GM21381 (cell line): ENCODE measurements around the gene ARHGAP22.

Experiments used
- ATAC-seq: cut with Tn5 transposase; IDR thresholded peaks from one replicate; pipeline ENCODE4 v1.9.1; 2021; ENCODE audit warnings: mild to moderate bottlenecking, moderate library complexity; ENCODE audit not compliant: unreplicated experiment

The ARHGAP22 gene

DNA sequence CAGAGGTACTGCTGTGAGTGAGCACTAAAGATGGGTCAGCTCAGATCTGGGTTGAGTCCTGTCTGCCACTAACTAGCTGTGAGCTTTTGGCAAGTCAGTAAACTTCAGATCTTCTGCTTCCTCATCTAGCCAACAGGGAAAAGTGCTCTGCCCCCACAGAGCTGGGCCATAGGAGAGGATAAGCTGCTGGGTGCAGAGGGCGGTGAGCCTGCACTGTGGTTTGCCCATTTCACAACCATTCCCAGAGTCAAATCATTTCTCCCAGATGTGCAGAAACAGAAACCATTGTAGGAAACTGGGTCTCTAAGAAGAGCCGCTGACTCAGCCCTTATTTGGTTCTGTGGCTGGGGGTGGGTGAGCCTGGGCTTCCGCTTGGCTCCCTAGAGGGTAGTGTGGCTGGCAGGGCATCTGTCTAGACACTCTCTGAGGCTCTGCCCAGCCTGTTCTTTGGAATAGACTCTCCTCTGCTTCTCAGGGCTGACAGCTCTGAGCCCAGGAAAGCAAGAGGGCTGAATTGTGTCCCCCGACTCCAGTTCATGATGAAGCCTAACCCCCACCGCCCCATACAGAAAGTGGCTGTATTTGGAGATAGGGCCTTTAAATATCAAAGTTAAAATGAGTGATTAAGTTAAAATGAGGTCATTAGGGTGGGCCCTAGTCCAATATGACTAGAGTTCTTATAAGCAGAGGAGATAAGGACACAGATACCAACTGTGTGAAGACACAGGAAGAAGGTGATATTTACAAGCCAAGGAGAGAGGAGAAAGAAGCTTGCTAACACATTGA is 29.5 kb upstream of the ARHGAP22 start:
- ATAC-seq = peak; percentile 94

DNA sequence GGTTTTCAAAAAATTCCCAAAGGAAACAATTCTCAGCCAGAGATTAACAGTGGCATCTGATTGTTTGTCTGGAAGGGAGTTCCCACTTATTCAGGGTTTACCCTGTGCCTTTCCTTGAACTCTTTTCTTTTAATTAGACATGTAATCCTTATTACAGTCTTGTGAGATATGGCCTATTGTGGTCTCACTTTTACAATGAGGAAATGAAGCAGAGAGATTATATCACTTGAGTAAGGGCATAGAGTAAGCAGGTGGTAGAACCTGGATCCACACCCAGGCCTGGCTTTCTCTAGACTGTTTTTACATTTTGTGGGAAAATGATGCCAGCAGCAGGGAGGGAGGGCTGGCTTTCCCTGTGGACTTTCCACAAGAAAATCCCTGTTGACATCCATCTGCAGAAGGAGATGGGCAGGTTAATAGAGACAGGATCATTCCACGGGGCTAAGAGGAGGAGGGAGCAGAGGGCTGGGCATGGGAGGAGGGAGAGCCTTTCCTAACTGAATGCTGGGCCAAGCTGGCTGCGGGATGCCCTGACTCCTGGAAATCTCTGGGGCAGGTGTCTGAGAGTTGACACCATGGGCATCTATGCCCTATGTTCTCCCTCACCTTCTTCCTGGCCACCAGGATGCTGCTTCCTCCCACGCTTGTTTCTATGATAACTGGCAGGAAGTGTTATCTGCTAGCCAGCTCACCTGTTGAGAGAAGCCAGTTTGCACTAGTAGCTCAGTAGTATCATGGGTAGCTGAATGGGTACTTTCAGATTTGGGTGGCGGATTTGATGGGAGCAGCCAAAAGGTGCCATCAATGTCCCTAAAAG is 28.7 kb upstream of the ARHGAP22 start:
- ATAC-seq = peak; percentile 27

DNA sequence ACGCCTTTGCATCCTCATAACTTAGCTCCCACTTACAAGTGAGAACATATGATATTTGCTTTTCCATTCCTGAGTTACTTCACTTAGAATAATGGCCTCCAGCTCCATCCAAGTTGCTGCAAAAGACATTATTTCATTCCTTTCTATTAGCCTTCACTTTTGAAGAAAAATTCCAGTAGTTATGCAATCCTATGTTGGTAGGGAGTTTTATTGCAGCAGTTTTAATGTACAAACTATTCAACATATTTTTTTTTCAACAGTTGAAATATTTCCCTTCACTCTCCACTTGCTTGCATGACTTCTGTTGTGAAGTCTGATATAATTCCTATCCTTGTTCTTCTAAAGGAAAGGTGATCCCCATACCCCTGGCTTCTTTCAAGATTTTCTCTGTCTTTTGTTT is 27.3 kb upstream of the ARHGAP22 start:
- ATAC-seq = no peak

DNA sequence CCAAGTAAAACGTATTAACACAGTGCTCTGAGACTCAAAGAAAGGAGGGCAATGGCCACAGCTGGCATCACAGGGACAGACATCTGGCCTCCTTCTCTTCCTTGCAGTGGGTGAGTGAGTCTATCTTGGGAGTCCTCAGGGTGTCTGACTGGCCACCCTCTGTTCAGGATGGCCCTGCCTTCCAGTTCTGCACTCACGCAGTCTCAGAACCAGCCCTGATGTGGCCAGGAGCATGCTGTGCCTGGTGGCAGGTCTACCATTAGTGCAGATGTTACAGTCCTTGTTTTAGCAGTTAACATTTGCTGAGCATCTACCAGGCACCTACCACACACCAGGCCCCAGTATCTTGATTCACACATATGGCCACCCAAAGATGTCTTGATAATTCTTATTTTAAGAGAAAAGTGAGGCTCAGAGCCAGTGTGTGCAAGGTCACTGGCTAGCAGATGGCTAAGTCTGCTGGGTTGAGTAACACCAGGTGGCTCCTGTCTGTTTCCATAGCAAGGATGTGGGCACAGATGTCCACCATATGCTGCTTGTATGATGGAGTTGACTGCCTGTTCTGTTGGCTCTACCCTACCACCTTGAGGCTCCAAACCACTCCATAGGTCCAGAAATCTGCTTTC is 23.2 kb upstream of the ARHGAP22 start:
- no peak for ATAC-seq

DNA sequence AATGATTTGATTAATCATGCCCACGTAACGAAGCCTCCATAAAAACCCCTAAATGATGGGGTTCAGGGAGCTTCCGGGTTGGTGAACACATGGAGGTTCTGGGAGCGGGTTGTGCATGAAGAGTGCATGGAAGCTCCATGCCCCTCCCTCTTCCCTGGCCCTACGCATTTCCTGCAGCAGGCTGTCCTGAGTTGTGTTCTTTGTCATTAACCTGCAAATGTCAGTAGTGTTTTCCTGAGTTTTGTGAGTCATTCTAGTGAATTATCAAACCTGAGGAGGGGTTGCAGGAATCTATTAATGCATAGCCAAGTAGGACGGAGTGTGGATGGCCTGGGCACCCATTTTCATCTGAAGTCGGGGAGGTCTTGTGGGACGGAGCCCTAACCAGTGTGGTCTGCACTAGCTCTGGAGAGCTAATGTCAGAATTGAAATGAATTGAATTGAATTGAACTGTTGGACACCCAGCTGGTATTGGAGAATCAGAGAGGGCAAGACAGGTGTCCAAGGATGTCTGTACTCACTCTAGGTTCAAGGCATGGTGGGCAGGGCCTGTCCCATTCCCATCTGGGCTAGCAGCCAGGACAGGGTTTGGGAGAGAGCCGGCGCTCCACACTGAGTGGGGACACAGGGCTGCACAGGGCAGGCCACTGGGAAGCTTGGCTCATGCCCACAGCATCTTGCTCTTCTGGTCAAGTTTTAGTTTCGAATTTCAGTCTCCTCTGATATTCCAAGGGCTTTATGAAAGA is 22.3 kb upstream of the ARHGAP22 start:
- ATAC-seq = no peak

DNA sequence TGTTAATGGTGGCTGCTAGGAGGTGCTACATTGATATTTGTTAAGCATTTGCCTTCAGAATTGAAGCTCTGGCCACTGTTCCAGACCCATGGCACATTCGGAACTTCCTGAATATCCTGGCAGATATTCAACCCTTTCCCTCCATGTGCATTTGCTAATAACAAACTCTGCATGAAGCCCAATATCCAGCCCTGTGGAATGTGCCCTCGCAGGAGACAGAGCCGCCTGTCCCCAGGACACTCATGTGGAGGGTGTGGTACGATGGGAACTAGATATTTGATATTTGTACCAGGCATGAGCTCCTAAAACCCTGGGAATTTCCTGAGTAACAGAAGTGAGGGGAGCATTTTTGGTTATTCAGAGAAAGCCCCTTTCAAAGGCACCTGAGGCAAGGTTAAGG is 21.6 kb upstream of the ARHGAP22 start:
- ATAC-seq = no peak

DNA sequence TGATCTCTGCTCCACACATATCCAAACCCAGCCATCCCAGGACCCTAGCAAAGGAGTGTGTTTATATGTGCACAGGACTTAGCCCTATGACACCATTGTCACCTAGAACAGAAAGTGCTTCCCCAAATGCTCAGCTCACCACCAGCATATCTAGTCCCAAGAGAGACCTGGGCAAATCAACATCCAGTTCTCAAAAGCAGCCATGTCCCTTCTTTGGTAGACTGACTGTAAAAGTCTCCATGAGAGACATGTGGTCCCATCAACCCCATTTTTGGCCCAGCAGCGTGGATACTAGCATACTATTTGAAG is 20.9 kb upstream of the ARHGAP22 start:
- ATAC-seq = no peak

DNA sequence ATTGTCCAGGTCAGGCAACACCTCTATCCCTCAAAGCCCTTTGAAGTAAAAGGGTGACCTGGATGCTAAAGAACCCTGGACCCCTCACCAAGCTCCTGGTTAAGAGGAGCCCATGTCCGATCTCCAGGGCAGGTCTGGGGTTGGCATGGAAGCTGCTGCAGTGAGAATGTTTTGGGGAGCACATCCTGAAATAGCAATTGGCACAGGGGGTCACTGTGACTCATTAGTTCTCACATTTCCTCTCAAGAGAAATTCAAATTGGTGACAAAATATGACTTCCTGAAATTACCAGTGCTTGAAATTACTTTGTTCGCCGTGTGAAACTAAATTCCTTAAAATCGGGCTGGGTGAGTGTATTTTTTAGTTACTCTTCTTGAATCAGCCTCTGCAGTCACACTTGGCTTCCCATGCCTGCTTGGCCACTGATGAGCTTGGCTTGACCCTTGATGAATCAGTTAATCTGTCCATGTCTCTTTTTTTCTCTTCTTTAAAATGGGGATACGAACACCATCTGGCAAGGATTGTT is 18.8 kb upstream of the ARHGAP22 start:
- no peak for ATAC-seq

DNA sequence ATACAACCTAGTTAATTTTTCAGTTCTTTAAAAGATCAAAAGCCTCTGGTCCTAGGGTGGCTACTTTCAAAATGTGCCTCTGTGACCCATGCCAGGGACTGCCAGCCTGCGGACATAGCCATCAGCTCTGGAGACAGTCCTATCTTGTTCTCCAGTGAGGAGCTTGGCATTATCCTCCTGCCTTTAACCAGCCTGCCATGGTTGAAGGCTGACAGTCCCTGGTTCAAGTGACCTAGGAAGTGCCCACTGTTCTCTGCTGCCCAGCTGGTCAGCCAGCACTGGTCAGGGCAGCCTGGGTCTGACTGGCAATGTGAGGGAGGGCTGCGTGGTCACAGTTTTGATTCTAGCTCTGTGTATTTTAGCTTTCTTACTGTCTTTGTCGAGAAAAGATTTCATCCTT is 18.1 kb upstream of the ARHGAP22 start:
- ATAC-seq = no peak

DNA sequence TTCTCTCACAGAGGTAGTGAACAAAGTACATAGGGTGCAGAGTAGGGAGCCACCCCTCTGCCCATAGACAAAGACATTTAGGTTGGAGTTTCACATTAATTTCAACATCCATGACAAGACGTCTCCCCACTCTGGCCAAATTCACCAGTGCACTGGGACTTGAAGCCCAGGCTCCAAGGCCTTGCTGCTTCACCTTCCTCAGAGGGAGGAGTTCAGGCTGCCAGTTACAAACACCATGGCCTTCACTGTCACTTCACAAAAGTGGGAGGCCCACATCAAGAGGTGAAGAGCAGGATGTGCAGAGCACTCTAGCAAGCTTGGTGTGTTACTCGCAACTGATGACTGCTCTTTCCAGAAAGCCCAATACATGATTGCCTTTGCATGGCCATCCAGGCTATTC is 15.8 kb upstream of the ARHGAP22 start:
- no peak for ATAC-seq

DNA sequence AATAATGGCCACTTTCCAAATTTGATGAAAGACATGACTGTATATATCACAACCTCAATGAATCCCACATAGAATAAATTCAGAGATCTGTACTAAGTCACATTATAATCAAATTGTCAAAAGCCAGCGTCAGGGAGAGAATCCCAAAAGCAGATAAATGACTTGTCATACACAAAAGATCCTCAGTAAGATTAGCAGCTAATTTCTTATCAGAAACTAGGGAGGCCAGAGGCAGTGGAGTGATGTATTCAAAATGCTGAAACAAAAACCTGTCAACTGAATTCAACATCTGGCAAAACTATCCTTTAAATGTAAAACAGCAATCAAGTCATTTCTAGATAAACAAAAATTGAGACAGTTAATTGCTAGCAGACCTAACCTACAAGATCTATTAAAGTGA is 11.6 kb upstream of the ARHGAP22 start:
- no peak for ATAC-seq

DNA sequence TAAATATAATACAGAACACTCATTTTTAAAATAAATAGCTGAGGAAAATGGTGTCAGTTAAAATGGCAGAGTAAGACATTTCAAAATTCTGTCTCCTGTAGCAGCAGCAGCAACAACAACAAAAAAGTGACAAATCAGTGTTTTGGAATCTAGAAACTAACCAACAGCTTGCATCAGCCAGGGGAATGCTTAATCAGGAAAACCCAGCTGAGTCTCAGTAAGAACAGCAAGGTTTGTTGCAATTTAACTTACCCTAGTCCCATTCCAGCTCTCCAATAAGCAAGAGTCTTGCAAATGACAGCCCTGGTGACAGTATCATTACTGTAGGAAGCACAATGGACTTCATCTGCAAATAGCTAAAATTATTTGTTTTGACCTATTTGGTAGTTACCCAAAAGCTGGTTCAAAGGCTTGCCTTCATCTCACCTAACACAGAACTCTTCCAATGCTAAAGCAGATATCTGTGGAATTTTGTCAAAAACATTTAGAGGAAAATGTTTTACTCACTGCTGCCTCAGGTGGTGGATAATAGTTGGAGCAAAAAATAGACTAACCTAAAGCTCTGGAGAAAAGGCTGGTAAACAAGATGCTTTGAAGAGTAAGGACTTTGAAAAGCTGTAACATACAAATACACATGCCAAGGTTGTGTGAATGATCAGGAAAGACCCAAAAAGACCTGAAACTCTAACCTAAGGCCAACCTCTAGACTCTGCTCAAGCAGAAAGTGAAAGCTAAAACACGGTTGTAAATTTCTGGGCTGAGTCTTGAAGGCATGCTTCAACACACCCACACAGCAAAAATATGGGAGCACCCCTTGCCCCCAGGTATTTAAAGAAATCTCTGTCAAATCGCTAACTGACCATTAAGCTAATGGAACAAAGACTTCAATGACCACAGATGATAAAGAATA is 9.9 kb upstream of the ARHGAP22 start:
- peak; percentile 67 for ATAC-seq

DNA sequence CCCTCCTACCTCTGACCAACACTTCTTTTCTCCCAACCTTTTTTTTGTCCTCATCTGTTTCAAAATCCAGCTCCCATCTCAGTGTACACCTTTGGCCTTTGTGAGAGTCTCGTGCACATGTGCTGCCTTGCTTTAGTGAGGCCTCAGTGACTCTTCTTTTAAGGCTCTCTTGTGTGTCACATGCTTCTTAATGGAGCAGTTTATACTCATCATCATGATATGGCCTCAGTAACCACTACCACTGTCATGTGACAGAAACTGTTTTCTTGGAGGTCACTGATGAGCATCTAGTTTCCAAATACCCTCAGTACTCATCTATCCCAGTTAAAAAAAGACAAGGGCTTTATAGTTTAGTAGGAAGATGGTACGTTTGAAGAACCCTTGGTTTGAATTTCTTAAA is 8.1 kb upstream of the ARHGAP22 start:
- ATAC-seq = no peak

DNA sequence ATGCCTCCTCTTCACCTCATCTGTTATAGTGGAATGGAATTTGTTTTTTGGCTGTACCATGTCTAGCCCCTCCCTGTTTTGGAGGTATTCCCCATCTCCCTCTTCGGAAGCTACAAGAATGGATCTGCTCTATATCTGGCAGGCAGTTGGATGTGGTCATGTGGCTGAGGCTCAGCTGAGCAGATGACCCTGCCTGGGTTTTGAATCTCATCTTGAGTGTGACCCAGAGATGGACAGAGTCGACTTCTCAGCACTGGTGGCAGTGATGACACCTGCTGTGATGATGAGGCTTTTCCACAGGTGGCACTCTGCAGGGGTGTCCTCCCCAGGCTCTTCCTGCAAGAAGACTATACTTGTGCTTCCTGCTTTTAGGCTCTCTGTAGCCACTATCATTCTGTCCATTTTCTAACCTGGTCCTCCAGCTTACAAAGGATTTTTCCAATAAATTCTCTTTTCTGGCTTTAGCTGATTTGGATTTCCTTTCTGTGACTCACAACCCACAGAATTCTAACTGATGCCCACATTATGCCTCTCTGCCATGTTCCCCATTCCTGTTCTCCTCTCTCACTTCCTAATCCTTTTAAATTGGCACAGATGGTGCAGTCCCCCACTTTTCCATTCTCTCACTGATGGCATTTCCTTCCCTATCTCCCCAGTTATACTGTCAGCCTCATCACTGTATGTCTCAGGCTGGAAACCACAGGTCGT is 7.5 kb upstream of the ARHGAP22 start:
- ATAC-seq = no peak

DNA sequence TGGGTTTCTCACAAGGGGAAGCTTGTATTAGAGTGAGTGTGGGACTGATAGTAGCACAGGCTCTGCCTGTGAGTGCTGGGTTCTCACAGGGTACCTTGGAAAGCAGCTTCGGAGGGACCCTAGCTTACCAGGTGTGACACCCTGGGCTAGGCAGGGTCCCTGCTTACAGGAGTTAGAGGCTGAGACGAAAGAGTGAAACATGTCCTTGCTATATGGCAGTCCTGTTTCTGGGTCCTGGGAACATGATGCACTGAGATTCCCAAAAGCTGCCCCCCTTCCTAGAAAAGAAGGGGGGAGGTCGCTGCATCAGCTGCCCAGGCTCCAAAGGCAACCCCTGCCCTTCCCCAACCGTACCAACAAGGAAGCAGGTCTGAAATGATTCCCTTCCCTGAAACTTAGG is 6.3 kb upstream of the ARHGAP22 start:
- ATAC-seq = no peak

DNA sequence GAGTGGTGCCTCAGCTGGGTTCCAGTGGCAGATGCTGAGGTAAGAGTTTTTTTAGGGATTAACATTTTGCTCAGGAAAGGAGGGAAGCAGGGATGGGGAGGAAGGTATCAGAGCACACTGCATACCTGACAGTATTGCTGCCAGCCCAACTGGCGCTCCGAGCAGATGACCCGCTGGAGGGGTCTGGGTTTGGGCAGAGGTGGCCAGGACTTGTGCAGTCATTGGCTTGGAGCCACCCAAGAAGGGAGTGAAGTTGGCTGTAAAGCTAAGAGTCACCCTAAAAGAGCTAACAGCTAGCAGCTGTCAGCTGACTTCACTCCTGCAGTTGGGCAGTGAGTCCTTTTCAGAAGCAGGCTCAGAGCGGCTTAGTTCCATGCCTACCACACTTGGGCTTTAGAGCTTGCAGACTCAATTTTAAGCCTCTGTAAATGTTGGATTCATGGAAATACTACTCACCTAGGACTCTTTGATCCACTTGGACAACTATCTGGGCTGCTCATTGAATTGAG is 5.8 kb upstream of the ARHGAP22 start:
- no peak for ATAC-seq

DNA sequence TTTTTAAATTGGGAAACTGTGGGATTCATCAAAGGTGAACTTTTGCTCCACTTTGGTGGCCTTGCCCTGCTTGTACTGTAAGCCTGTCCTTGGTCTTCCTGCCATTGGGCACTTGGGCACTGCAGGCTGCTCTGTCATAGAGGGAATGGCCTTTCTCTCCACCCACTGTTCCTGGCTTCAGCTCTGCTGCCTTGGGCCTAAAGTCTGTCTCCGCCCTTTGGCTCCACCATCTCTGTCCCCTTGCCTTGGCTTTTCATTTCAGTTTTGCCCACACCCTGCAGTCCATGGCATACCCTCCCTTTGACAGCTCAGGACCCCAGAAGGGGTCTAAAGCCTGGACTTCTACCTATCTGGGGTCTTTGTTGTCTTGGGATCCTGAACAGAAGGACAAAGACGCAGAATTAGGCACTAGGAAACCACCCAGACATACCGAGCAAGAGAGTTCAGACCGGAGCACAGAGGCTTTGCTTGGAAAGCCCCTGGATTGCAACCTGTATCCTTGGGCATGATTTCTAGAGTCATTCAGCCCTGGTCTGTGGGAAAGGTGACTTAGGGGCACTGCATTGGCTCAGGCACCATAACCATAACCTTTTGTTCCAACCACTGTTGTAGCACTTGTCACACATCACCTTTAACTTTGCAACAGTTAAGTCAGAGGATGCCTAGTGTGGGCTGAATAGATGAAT is 5.2 kb upstream of the ARHGAP22 start:
- ATAC-seq = no peak

DNA sequence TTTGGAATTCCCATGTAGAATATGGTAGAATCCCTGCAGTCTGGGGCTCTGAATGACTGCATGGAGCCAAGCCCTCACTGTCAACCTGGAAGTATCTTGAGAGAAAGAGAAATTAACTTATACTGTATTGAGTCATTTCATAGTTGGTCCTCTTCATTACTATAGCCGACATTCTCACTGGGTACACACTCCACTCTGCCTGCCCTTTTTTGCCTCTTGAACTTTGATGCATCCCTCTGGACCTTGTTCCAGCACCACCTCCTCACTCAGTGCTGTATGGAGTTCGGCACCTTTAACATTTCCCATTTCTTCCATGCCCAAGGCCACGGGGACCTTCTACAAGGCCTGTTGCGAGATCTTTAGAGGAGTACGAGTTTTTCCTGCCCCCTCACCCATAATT is 4.6 kb upstream of the ARHGAP22 start:
- ATAC-seq = no peak

DNA sequence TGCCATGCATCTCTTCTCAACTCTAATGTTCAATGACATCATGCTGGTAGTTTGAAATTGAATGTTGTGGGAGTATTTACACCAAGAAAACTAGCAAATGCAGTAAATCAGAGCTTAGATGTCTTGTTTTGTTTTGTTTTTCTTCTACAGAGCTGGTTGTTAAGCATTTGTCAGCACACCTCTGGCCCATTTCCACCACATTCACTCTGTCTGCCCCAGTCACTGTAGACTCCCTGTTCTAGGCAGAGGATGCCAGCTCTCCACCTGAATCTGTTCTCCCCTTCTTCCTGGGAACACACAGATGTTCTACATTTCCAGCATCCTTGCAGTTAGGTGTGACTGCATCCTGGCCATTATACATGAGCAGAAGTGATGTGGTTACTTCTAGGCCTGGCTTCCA is 4.1 kb upstream of the ARHGAP22 start:
- ATAC-seq = no peak
